ENCODE data around the gene ESD. TPM values are rescaled to one million over a fixed set of nuclear protein-coding genes. Genes with fewer than 3 reads are reported as not detected.

The ESD gene
- total RNA-seq, 1 experiment from 2014 or later: 78.8 TPM

GRCh38 chr13:46796129-46796514 lies 839 bp downstream of the ESD start:
- Histone ChIP-seq H3K27ac (ENCODE audit: insufficient read length, low read depth, low read length) (no peak overlapping the region), H4K5ac (ENCODE audit: insufficient read length, low read depth, low read length) (peak overlapping the region; percentile 89), H3K4me2 (ENCODE audit: insufficient read depth, insufficient read length, low read length) (peak overlapping the region; percentile 55), H3K27me3 (ENCODE audit: insufficient read depth, low read length) (no peaks in the 10 kb centered on the region), H2AK5ac (ENCODE audit: insufficient read length, low read length) (no peak overlapping the region), H3K23me2 (ENCODE audit: insufficient read length, low read depth, low read length, poor library complexity, severe bottlenecking) (peaks cover 8% of the 10 kb centered on the region), H3T11ph (ENCODE audit: low read length) (no peak overlapping the region), H3K56ac (ENCODE audit: insufficient read length, low read depth, low read length) (no peak overlapping the region), H2BK15ac (ENCODE audit: low read depth, low read length) (no peak overlapping the region), H2BK20ac (ENCODE audit: low read depth, low read length, poor library complexity, severe bottlenecking) (no peak overlapping the region), H3K9me3 (ENCODE audit: control insufficient read depth, low read depth, low read length) (no peaks in the 10 kb centered on the region), H3K4me1 (ENCODE audit: insufficient read depth, low read length) (peaks cover 4% of the 10 kb centered on the region; the same call in 1 of the 2 replicates), H2BK120ac (ENCODE audit: low read depth, low read length, poor library complexity, severe bottlenecking) (no peak overlapping the region), H2BK12ac (ENCODE audit: insufficient read length, low read depth, low read length) (no peak overlapping the region), H3K79me2 (ENCODE audit: insufficient read depth, low read length) (no peaks in the 10 kb centered on the region; the same call in 1 of the 2 replicates), H2AFZ (ENCODE audit: low read length) (peak overlapping the region; percentile 54), H4K8ac (replicated peaks; ENCODE audit: insufficient read length, low read depth, low read length) (peak overlapping the region; percentile 86), H3K9ac (ENCODE audit: extremely low read depth, insufficient read length, low read length) (peak overlapping the region; percentile 92), H3K79me1 (ENCODE audit: insufficient read depth, low read depth, low read length, poor library complexity, severe bottlenecking) (no peaks in the 10 kb centered on the region), H3K4ac (ENCODE audit: low read depth, low read length) (no peak overlapping the region), H2BK5ac (ENCODE audit: insufficient read length, low read length) (no peak overlapping the region), H4K20me1 (ENCODE audit: control insufficient read depth, insufficient read depth, insufficient read length) (no peaks in the 10 kb centered on the region), H3K14ac (ENCODE audit: insufficient read depth, low read length) (peak overlapping the region; percentile 22; the same call in 1 of the 2 replicates), H3K18ac (ENCODE audit: insufficient read length, low read depth, low read length) (peak overlapping the region; percentile 95), H4K91ac (ENCODE audit: insufficient read length, low read depth, low read length) (no peak overlapping the region), H3K23ac (ENCODE audit: insufficient read length, low read depth, low read length) (no peak overlapping the region)
- no peaks in the 10 kb centered on the region for H3K27me3 Mint-ChIP-seq (ENCODE audit: low read depth)
- H3K4me3 Mint-ChIP-seq: peak overlapping the region; percentile 87 to 89
- H3K36me3 Mint-ChIP-seq (ENCODE audit: insufficient read depth in 1 of 3, low read depth in 3 of 3): peaks cover 1 to 5% (median 2%) of the 10 kb centered on the region in 3 experiments; a peak in 5 of 7 replicates
- no peaks in the 10 kb centered on the region for H3K9me3 Mint-ChIP-seq
- TF ChIP-seq CTCF (conservative IDR thresholded peaks at IDR 0.05): no peak
- DNase-seq: no peak
- peak overlapping the region; percentile 87 to 97 (median 94); a peak in 5 of 7 replicates for H3K27ac Mint-ChIP-seq
- no CpG with 5 or more reads among the region's 5 CpGs for WGBS (ENCODE audit: extremely low coverage, insufficient read length, low lambda C conversion rate)
- peaks cover 25 to 35% of the 10 kb centered on the region in 2 experiments for H3K4me1 Mint-ChIP-seq
